SH-SY5Y (cell line): ENCODE results near the gene NCKAP5L.

Experiments used
- GATA2 ChIP-seq: IDR thresholded peaks from 2 replicates; pipeline ENCODE4 v1.6.1; 2011; ENCODE audit warnings: mild to moderate bottlenecking, low read depth, low read length
- GATA3 ChIP-seq: IDR thresholded peaks from 2 replicates; pipeline ENCODE4 v1.6.1; 2011; ENCODE audit warnings: low read depth, mild to moderate bottlenecking, low read length, moderate library complexity

- TF ChIP-seq GATA2 (no peak), GATA3 (no peak)
These were observed 4.3 kb downstream of the NCKAP5L start for GRCh38 chr12:49823951-49824350.
